OCI-LY7 (cell line): ENCODE results near the gene KIF6.

Source experiments
- CTCF ChIP-seq: fragments of 200-600 bp; sonication (generic); conservative IDR thresholded peaks from 2 replicates; pipeline ENCODE4 v1.5.1; 2014; ENCODE audit warnings: mild to moderate bottlenecking, antibody characterized with exemption, low read length, moderate library complexity, mixed read lengths
- EZH2phosphoT487 ChIP-seq: fragments of 200-600 bp; sonication (generic); IDR thresholded peaks from 2 replicates; pipeline ENCODE4 v1.6.1; 2018; ENCODE audit warnings: low read depth, borderline replicate concordance, mild to moderate bottlenecking, mixed run types, antibody characterized with exemption, low read length, moderate library complexity, mixed read lengths

GRCh38 chr6:39391182-39391581 is 334.0 kb downstream of the KIF6 start:
- TF ChIP-seq CTCF = no peak
- TF ChIP-seq EZH2phosphoT487 = no peak
